ENCODE data around the gene GDI1. TPM values are rescaled to one million over a fixed set of nuclear protein-coding genes. Genes with fewer than 3 reads are reported as not detected.

Gene GDI1
- total RNA-seq, 1 donor from 2014 or later: 144 TPM

GRCh38 chrX:154412468-154412867 lies 24.5 kb upstream of the GDI1 start:
- no peak for DNase-seq (ENCODE audit: low read depth)
- no peak for TF ChIP-seq CTCF (conservative IDR thresholded peaks at IDR 0.05; ENCODE audit: low read depth, low read length)

DNA sequence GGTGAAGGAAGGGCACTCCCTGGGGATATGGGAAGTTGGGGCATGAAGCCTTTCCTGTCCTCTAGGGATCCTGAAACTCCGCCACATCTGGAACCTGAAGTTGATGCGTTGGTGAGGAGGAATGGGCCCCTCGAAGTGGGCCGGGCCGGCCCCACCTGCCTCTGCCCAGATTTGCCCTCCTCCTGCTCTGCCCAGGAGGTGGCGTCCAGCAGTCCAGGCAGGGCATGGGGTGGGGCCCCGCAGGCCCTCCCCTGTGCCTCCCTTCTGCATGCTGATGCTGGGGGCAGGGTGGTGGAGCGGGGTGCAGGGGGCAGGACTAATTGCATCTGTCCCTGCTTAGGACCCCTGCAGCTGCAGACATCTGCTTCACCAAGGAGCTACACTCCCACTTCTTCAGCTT lies 23.8 kb upstream of the GDI1 start:
- no peak for TF ChIP-seq CTCF (conservative IDR thresholded peaks at IDR 0.05; ENCODE audit: low read depth, low read length)
- no peak overlapping the region for H3K4me3 ChIP-seq (ENCODE audit: low read depth, low read length)
- DNase-seq (ENCODE audit: low read depth): no peak

More at GRCh38 chrX:154412468-154412867, 24.5 kb upstream of the GDI1 start:
- H3K4me3 ChIP-seq (ENCODE audit: low read depth, low read length): peak overlapping the region; percentile 70

DNA sequence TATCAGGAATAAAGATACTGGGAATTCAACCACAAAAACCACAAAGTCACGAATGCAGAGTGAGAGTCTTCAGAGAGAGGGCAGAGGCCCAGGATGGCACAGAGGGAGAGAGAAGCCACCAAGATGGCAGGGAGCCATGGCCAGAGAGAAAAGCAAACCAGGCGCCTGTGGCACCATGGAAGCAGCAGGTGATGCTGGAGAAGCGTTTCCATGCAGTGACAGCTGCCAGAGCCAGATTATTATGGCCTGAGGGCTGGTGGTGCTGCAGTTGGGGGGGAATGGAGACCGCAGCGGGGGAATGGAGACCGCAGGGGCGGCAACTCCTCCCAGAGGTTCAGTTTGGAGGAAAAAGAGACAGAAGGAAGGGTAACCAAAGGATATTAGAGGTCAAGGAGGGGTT lies 19.8 kb upstream of the GDI1 start:
- TF ChIP-seq CTCF (conservative IDR thresholded peaks at IDR 0.05; ENCODE audit: low read depth, low read length): no peak
- DNase-seq (ENCODE audit: low read depth): no peak
- H3K4me3 ChIP-seq (ENCODE audit: low read depth, low read length): no peak overlapping the region

DNA sequence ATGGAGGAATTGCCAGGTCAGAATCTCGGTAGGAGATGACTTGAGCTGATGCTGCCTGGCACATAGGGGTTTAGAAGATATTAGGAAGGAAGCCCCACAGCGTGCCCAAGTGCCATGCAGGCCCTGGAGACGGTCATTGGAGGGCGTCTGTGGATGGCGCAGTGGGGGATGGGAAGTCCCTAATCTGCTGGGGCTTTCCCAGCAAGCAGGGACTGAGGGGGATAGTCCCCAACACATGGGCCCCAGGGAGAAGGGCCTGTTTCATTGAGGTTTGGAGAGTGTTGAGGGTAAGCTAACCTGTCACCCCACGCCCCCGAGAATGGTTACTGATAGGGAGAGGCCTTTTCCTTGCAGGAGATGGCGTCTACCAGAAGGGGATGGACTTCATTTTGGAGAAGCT lies 17.8 kb upstream of the GDI1 start:
- no peak for DNase-seq (ENCODE audit: low read depth)
- no peak for TF ChIP-seq CTCF (conservative IDR thresholded peaks at IDR 0.05; ENCODE audit: low read depth, low read length)
- no peak overlapping the region for H3K4me3 ChIP-seq (ENCODE audit: low read depth, low read length)

GRCh38 chrX:154419688-154420401 lies 17.1 kb upstream of the GDI1 start:
- H3K4me3 ChIP-seq (ENCODE audit: low read depth, low read length): no peak overlapping the region
- TF ChIP-seq CTCF (conservative IDR thresholded peaks at IDR 0.05; ENCODE audit: low read depth, low read length): no peak
- no peak for DNase-seq (ENCODE audit: low read depth)

GRCh38 chrX:154420402-154420756 lies 16.6 kb upstream of the GDI1 start:
- DNase-seq (ENCODE audit: low read depth): no peak
- TF ChIP-seq CTCF (conservative IDR thresholded peaks at IDR 0.05; ENCODE audit: low read depth, low read length): no peak
- no peak overlapping the region for H3K4me3 ChIP-seq (ENCODE audit: low read depth, low read length)
